Hypothalamus (tissue), 51 donors: ENCODE results near the gene VILL.

Experiments
- DNase-seq, 51 donors: peaks; one replicate each; lab custom pipeline; 2025; lab: John Stamatoyannopoulos, UW

The VILL gene

GRCh38 chr3:37990527-37990926, at the start of gene VILL:
VILL (plus strand) TSS chr3:37990786; CDS start chr3:37993673, 2,887 bp downstream.
- DNase-seq = no peak

- DNase-seq = no peak
These were observed 48.7 kb upstream of the VILL start for GRCh38 chr3:37941608-37942508.

DNA sequence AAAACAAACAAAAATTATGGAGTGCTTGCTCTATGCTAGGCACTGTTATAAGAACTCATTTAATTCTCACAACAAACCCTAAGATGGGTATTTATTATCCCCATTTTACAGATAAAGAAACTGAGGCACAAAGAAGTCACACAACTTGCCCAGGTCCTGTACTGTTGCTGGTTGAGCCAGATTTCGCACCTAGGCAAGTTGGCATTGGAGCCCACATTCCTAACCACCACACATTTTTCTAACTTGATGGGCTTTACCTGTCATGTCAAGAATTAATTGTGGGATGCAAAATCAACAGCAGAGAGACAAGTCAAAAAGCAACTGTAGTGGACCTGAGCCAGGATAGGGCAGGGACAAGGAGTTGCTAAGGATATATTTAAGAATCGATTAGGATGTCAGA, 47.9 kb upstream of the VILL start:
- DNase-seq = no peak

GRCh38 chr3:37943126-37943525, 47.5 kb upstream of the VILL start:
- no peak for DNase-seq

DNA sequence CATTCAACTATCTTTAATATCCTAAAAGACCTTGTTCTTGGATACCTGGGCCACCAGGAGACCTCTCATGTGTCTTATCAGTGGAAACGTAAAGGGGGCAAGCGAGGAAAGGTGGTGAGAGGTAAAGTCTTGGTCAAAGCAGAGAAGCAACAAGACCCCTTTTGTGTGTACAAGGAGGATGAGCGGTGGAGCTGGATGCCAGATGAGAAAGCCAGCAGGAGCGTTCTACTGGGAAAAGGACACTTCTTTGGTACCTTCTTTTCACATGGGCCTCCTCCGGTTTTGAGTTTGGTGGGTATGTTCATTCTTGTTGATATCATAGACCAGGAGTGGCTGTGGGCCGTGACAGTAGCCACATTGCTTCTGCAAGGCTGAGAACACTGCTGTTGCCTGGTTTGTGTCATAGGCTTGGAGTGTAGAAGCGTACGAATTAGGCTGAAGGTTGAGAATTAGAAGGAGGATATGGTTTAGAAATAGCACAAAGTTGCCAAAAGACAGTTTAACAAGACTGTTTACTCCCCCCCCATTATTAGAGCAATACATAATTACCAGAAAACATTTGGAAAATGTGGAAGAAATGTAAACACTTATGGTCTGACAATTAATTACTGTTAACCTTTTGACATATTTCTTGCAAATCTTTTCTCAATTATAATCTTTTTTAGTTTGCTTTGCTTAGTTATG, 46.8 kb upstream of the VILL start:
- DNase-seq = no peak

DNA sequence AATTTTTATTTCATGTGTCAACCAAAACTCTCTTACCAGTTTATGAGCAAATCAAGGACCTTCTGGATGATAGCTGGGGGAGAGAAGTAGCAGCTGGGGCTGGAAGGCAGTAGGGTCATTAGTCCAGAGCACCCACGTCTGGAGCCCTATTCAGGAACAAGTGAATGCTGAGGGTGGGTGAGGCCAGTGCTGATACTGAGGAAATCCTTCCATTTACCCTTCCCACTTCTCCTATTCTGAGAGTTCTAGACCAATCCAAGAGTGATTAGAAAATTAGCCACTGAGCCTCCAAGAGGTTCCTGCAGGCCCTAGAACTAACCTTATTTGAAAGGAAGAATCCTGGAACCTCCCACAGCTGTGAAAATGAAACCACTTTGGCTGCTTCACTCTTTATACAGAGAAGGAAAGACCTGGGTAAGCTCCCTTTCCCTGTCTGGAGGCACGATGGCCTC, 46.2 kb upstream of the VILL start:
- DNase-seq = no peak

GRCh38 chr3:37945156-37945806, 45.3 kb upstream of the VILL start:
- DNase-seq = no peak

DNA sequence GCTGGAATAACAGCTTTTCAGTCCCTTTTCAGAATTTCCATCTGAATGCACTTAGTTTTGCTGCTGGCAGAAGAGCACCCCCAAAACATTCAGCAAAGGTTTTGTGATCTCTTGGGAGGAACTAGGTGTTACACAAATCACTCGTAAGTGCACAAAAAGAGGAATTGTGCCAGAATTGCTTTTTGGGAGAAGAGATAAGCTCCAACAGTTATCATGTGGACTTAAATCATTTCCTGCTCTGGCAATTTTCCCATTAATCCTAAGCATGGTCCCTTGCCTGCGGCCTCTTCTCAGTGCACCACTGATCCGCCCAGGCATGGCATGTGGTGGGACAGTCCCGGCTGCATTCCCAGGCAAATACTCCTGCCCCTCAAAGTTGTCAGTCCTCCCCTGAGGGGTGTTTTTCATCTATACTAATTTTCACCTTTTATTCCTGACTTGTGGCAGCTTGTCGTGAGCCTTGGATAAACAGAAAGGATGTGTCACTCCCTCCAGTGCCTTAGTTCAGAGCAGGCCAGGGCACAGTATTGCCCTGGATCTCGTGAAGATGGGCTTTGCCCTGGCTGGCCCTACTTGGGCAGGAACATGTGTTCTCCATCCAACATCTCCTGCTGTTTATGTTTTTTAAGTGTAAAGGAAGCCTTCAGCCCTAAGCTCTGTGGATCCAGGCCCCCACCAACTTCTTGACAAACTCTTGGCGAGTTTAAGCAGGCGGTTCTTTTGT, 44.6 kb upstream of the VILL start:
- no peak for DNase-seq

- no peak for DNase-seq
These were observed 44.1 kb upstream of the VILL start for GRCh38 chr3:37946531-37946889.

GRCh38 chr3:37949866-37950265, 40.7 kb upstream of the VILL start:
- DNase-seq = peak in 7 of 51 donors; percentile 11 to 38 (median 21)

- DNase-seq = no peak
These were observed 38.0 kb upstream of the VILL start for GRCh38 chr3:37952564-37952963.

DNA sequence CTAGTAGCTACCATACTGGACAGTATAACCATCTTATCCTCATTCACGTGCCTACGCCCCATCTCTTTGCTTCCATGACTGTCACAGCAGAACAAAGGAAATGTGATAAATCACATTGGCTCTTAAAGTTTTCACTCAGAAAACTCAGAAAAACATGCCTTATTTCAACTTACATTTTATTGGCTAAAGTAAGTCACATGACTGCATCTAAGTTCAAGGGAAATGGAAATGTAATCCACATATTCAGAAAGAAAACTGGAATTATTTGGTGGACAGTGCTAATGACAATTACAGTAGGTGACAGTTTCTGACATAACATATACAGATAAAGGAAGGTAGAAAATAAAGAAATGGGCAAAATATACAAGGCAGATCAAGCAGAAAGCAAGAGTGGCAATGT, 37.4 kb upstream of the VILL start:
- DNase-seq = no peak

DNA sequence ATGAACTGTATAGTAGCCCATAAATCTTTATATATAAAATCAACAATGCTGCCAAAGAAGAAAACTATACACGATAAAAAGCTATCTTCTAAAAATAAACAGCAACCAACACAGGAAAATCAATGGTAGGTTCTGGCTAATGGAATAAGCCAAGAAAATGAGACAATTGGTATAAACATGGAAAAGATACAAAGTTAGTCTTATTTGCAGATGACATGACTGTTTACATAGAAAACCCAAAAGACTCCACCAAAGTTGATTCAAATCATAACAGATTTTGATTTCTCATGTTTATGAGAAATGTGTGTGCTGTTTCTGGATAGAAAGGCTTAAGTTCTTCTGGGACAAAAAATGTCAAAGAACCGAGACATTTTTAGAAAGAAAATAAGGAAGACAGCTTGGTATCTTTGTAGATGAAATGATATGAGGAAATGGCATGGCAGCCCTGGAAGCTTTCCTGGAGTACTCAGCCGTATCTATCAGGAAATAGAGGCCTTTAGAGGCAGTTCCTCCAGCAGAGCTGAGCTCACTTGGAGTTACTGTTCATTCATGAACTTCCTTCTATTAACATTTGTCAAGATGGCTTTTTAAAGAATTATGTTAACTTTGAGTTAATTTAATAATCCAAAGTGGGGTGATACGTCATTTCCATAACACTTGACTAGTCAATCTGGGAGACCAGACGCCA, 36.7 kb upstream of the VILL start:
- DNase-seq = no peak

GRCh38 chr3:37954881-37955280, 35.7 kb upstream of the VILL start:
- no peak for DNase-seq

- no peak for DNase-seq
These were observed 34.5 kb upstream of the VILL start for GRCh38 chr3:37955918-37956707.

GRCh38 chr3:37956723-37957538, 33.7 kb upstream of the VILL start:
- DNase-seq = no peak

GRCh38 chr3:37957539-37957936, 33.0 kb upstream of the VILL start:
- no peak for DNase-seq

DNA sequence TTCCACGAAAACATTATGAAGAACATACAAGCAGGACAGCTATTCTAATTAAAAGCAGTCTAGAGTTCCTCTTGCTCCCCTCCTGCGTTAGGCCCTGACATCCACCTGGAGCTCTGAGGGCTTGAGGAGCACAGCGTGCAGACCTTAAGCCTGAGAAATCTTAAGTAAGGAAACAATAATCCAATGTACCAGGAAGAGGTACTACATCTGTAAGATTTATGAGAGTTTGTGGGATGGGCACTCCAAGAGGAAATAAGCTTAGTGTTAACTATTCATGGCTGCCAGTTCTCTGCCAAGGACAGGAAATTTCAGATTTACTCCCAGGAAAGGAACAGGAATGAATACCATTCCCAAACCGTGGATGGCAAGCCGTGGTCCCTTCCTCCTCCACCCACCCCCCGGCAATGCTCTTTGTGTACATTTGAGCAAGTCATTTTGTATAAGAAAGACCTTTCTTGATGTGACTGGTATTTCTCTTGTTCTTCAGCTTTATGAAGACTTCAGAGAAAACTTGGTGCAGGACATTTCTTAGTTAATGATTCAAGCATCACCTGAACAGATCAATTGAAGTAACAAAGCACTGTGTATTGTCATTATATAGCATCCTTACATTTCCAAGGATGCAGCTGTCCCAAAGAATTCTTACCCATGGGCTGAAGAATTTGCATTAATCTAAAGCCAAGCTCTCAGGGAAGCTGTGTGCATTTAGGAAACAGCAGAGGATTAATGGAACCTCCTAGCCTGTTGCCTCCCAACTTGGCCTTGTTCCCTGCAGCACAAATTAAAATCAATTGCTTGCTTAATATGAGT, 28.8 kb upstream of the VILL start:
- DNase-seq = no peak
